Mesenchymal stem cell (in vitro differentiated cells and primary cell): ENCODE measurements around the gene NXPH2.

Source experiments
- DNase-seq: peaks from one replicate; pipeline ENCODE4 v3.0.0-alpha.2; 2013
- H2AFZ ChIP-seq: one replicate; pipeline ENCODE4 v1.6.1; 2013; ENCODE audit warnings: low read depth, mild to moderate bottlenecking, control low read depth, inconsistent platforms, low read length, moderate library complexity
- H2AK5ac ChIP-seq: 2 replicates; pipeline ENCODE4 v1.6.1; 2013; ENCODE audit warnings: low read length, moderate library complexity, mild to moderate bottlenecking, inconsistent platforms; ENCODE audit not compliant: severe bottlenecking
- H2BK120ac ChIP-seq: one replicate; pipeline ENCODE4 v1.6.1; 2013; ENCODE audit warnings: low read depth, mild to moderate bottlenecking, inconsistent platforms, low read length, moderate library complexity
- H2BK12ac ChIP-seq, 2 experiments: one replicate each; pipeline ENCODE4 v1.6.1; 2013; ENCODE audit warnings: inconsistent platforms in 2 of 2, low read length in 2 of 2, mild to moderate bottlenecking in 2 of 2, moderate library complexity in 2 of 2, control low read depth in 1 of 2
- H2BK15ac ChIP-seq: one replicate; pipeline ENCODE4 v1.6.1; 2013; ENCODE audit warnings: mild to moderate bottlenecking, low read depth, inconsistent platforms; ENCODE audit not compliant: poor library complexity, severe bottlenecking
- H2BK5ac ChIP-seq: 2 replicates; pipeline ENCODE4 v1.6.1; 2013; ENCODE audit warnings: low read depth, mild to moderate bottlenecking, low read length, control low read depth, inconsistent platforms; ENCODE audit not compliant: poor library complexity, severe bottlenecking
- H3K14ac ChIP-seq, 2 experiments: one replicate each; pipeline ENCODE4 v1.6.1; 2013; ENCODE audit warnings: inconsistent platforms in 2 of 2, low read length in 2 of 2, control low read depth in 1 of 2, mild to moderate bottlenecking in 1 of 2, moderate library complexity in 1 of 2
- H3K18ac ChIP-seq, 2 experiments: one replicate each; pipeline ENCODE4 v1.6.1; 2013; ENCODE audit warnings: inconsistent platforms in 2 of 2, low read length in 2 of 2, control low read depth in 1 of 2, low read depth in 1 of 2, mild to moderate bottlenecking in 1 of 2
- H3K23ac ChIP-seq, 2 experiments: one replicate each; pipeline ENCODE4 v1.6.1; 2013; ENCODE audit warnings: inconsistent platforms in 2 of 2, low read length in 2 of 2, mild to moderate bottlenecking in 2 of 2, moderate library complexity in 2 of 2, control low read depth in 1 of 2
- H3K27ac ChIP-seq: 2 replicates; pipeline ENCODE4 v1.5.1; 2013; ENCODE audit warnings: mild to moderate bottlenecking, moderate library complexity, low read length, control low read depth, inconsistent platforms; ENCODE audit not compliant: poor library complexity, severe bottlenecking
- H3K27me3 ChIP-seq, 2 experiments: 2 replicates each; pipeline versions ENCODE4 v1.6.1 to v1.7.0; 2013; ENCODE audit warnings: low read length in 2 of 2, mild to moderate bottlenecking in 2 of 2, moderate library complexity in 2 of 2, control low read depth in 1 of 2, inconsistent platforms in 1 of 2; ENCODE audit not compliant: control insufficient read depth in 1 of 2, insufficient read depth in 1 of 2
- H3K36me3 ChIP-seq, 2 experiments: 2 replicates each; pipeline versions ENCODE4 v1.6.1 to v1.7.0; 2013; ENCODE audit warnings: low read length in 2 of 2, control low read depth in 1 of 2, inconsistent platforms in 1 of 2, low read depth in 1 of 2, mild to moderate bottlenecking in 1 of 2; ENCODE audit not compliant: insufficient read depth in 2 of 2, control insufficient read depth in 1 of 2
- H3K4ac ChIP-seq, 2 experiments: one replicate each; pipeline ENCODE4 v1.6.1; 2013; ENCODE audit warnings: inconsistent platforms in 2 of 2, low read length in 2 of 2, mild to moderate bottlenecking in 2 of 2, moderate library complexity in 2 of 2, control low read depth in 1 of 2, low read depth in 1 of 2
- H3K4me1 ChIP-seq: 2 replicates; pipeline ENCODE4 v1.6.1; 2013; ENCODE audit warnings: low read depth, low read length, control low read depth; ENCODE audit not compliant: control insufficient read depth, insufficient read depth
- H3K4me2 ChIP-seq: 2 replicates; pipeline ENCODE4 v1.6.1; 2013; ENCODE audit warnings: low read length, mild to moderate bottlenecking, inconsistent platforms; ENCODE audit not compliant: poor library complexity, severe bottlenecking
- H3K4me3 ChIP-seq, 2 experiments: 2 replicates each; pipeline versions ENCODE4 v1.5.1 to v1.7.0; 2013; ENCODE audit warnings: low read length in 2 of 2, mild to moderate bottlenecking in 2 of 2, control low read depth in 1 of 2, low read depth in 1 of 2; ENCODE audit not compliant: insufficient read depth in 1 of 2
- H3K79me1 ChIP-seq: replicated peaks from 2 replicates; pipeline ENCODE4 v1.6.1; 2013; ENCODE audit warnings: mild to moderate bottlenecking, control low read depth, low read length, inconsistent platforms; ENCODE audit not compliant: poor library complexity, severe bottlenecking
- H3K9ac ChIP-seq: 2 replicates; pipeline ENCODE4 v1.7.0; 2013; ENCODE audit warnings: mild to moderate bottlenecking, low read length, moderate library complexity
- H3K9me3 ChIP-seq: 2 replicates; pipeline ENCODE4 v1.7.0; 2013; ENCODE audit warnings: mild to moderate bottlenecking, low read length; ENCODE audit not compliant: control insufficient read depth
- H4K8ac ChIP-seq: one replicate; pipeline ENCODE4 v1.6.1; 2013; ENCODE audit warnings: inconsistent platforms, mild to moderate bottlenecking, low read length, moderate library complexity
- H4K91ac ChIP-seq: one replicate; pipeline ENCODE4 v1.6.1; 2013; ENCODE audit warnings: mild to moderate bottlenecking, low read length, inconsistent platforms
- WGBS: methylation state at CpG from one replicate; pipeline ENCODE4 v1.1.7; 2013; ENCODE audit warnings: mixed read lengths; 5-methylcytosine and 5-hydroxymethylcytosine counted together

Gene NXPH2

GRCh38 chr2:138771534-138771933 lies 8.7 kb downstream of the NXPH2 start:
- H3K79me1 ChIP-seq = no peaks in the 10 kb centered on the region

DNA sequence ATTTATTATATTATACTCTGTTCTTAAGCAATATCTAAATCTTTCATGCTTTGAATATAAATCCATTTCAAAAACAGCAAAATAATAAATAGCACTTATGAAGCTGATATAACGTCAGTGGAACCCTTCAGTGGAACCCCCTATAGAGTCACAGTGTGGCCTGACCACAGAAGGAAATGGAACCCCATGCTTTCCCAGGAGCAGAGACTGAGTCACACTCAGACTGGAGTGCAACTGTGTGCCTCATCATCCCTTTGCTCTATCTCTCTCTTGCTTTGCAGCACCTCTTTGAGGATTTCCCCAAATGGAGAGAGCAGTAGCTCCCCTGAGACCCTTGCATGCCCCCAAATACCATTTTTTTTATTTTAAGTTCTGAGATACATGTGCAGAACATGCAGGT lies 13.1 kb downstream of the NXPH2 start:
- H3K4ac ChIP-seq = no peak overlapping the region
- H2AK5ac ChIP-seq = no peak overlapping the region
- no peak overlapping the region for H3K4me3 ChIP-seq
- no peaks in the 10 kb centered on the region for H3K36me3 ChIP-seq
- H3K27me3 ChIP-seq = peaks cover 0 to 4% of the 10 kb centered on the region in 2 experiments
- no peak overlapping the region for H3K9ac ChIP-seq
- H3K79me1 ChIP-seq = no peaks in the 10 kb centered on the region
- H3K27ac ChIP-seq = no peak overlapping the region
- H2BK12ac ChIP-seq = no peak overlapping the region
- 76% methylated on average over 1 of the region's 1 CpG for WGBS
- no peaks in the 10 kb centered on the region for H3K9me3 ChIP-seq
- no peak overlapping the region for H3K18ac ChIP-seq
- no peak overlapping the region for H4K8ac ChIP-seq
- H2BK15ac ChIP-seq = no peak overlapping the region
- no peak overlapping the region for H3K23ac ChIP-seq
- no peak overlapping the region for H2BK5ac ChIP-seq
- no peaks in the 10 kb centered on the region for H3K4me1 ChIP-seq
- no peak overlapping the region for H4K91ac ChIP-seq
- H2BK120ac ChIP-seq = no peak overlapping the region
- no peak overlapping the region for H2AFZ ChIP-seq
- no peak overlapping the region for H3K14ac ChIP-seq
- H3K4me2 ChIP-seq = no peak overlapping the region
- no peak for DNase-seq

More at GRCh38 chr2:138771534-138771933, 8.7 kb downstream of the NXPH2 start:
- Histone ChIP-seq H2AFZ (no peak overlapping the region), H3K9me3 (no peaks in the 10 kb centered on the region), H3K14ac (no peak overlapping the region), H2BK12ac (no peak overlapping the region), H3K18ac (no peak overlapping the region), H2BK120ac (no peak overlapping the region), H4K91ac (no peak overlapping the region), H2BK5ac (no peak overlapping the region), H3K4me3 (no peak overlapping the region), H2BK15ac (no peak overlapping the region), H3K4me2 (no peak overlapping the region), H4K8ac (no peak overlapping the region), H3K36me3 (no peaks in the 10 kb centered on the region), H3K4me1 (no peaks in the 10 kb centered on the region), H2AK5ac (no peak overlapping the region), H3K27ac (no peak overlapping the region), H3K23ac (no peak overlapping the region), H3K27me3 (peaks cover 0 to 4% of the 10 kb centered on the region in 2 experiments), H3K4ac (no peak overlapping the region), H3K9ac (no peak overlapping the region)
- 70% methylated on average over 4 of the region's 4 CpGs for WGBS
- DNase-seq = no peak

- no peaks in the 10 kb centered on the region for H3K9me3 ChIP-seq
- no peak overlapping the region for H3K18ac ChIP-seq
- no peaks in the 10 kb centered on the region for H3K36me3 ChIP-seq
- H3K4me1 ChIP-seq = no peaks in the 10 kb centered on the region
- H4K91ac ChIP-seq = no peak overlapping the region
- no peak overlapping the region for H4K8ac ChIP-seq
- H3K14ac ChIP-seq = no peak overlapping the region
- no peak overlapping the region for H2BK120ac ChIP-seq
- no peak for DNase-seq
- H2BK5ac ChIP-seq = no peak overlapping the region
- H3K4ac ChIP-seq = no peak overlapping the region
- H2BK12ac ChIP-seq = no peak overlapping the region
- no peak overlapping the region for H3K23ac ChIP-seq
- H2AK5ac ChIP-seq = no peak overlapping the region
- WGBS = 82% methylated on average over 2 of the region's 3 CpGs
- no peak overlapping the region for H2BK15ac ChIP-seq
- H3K4me2 ChIP-seq = no peak overlapping the region
- no peaks in the 10 kb centered on the region for H3K79me1 ChIP-seq
- no peak overlapping the region for H3K27ac ChIP-seq
- no peak overlapping the region for H3K4me3 ChIP-seq
- no peak overlapping the region for H2AFZ ChIP-seq
- no peak overlapping the region for H3K9ac ChIP-seq
- H3K27me3 ChIP-seq = peaks cover under 1 to 4% of the 10 kb centered on the region in 2 experiments
Observed at GRCh38 chr2:138766464-138766863, 13.7 kb downstream of the NXPH2 start.

- H2AK5ac ChIP-seq = no peak overlapping the region
- no peak overlapping the region for H3K4me2 ChIP-seq
- H3K27ac ChIP-seq = no peak overlapping the region
Observed at GRCh38 chr2:138763971-138764370, 16.2 kb downstream of the NXPH2 start.

More at GRCh38 chr2:138763971-138764370, 16.2 kb downstream of the NXPH2 start:
- Histone ChIP-seq H2AFZ (no peak overlapping the region), H3K14ac (no peak overlapping the region), H3K9me3 (no peaks in the 10 kb centered on the region), H3K18ac (no peak overlapping the region), H3K36me3 (no peaks in the 10 kb centered on the region), H3K4me3 (no peak overlapping the region), H4K8ac (no peak overlapping the region), H3K9ac (no peak overlapping the region), H3K4me1 (no peaks in the 10 kb centered on the region), H2BK5ac (no peak overlapping the region), H3K79me1 (no peaks in the 10 kb centered on the region), H3K27me3 (peaks cover 0 to 7% of the 10 kb centered on the region in 2 experiments), H4K91ac (no peak overlapping the region), H2BK15ac (no peak overlapping the region), H2BK12ac (no peak overlapping the region), H3K23ac (no peak overlapping the region), H3K4ac (no peak overlapping the region), H2BK120ac (no peak overlapping the region)
- no peak for DNase-seq
